ENCODE results near the gene GYG1.
A peak's percentile ranks its signal among the peaks of the same experiment; 100 is the strongest.

GYG1 gene

DNA sequence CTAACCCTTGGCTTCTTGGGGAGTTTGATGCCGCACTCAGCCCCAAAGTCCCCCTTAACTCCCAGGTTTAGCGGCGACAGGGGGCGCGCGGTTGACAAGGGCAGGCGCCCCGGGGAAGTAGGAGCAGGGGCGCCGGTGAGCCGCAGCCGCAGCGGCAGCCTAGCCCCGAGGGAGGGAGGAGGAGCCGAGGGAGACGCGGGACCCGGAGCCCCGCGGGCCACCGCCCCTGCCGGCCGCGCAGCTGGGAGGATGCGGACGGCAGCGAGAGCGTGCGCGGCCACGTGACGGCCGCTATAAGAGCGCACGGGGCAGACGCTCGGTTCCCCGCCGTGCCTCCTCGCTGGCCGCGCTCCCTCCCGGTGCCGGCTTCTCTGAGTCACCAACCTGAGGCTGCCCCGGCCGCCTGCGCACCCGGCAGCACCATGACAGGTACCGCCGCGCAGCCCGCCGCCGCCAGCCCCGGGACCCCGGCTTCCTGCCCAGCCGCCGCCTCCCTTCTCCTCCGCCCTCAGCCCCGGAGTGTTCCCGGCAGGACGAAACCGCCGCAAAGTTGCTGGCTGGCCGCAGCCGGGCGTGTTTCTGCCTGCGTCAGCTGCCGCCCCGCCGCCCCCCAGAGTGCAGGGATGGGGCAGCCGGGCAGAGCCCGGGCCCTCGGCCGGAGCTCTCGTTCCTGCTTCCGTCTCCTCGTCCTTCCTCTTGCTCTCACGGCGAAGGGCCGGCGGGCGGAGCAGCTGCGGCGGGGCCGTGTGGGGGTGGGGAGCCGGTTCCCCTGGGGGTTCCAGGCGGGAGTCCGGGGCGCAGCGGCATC, at the start of gene GYG1:
GYG1 (plus strand) TSS at position 322 of the 808 bp plus-strand sequence; CDS start at position 423, 101 bp downstream.
- DNase-seq (ENCODE audit: low read depth, low spot score), result peak; percentile 54

GRCh38 chr3:148943506-148944205, 47.7 kb upstream of the GYG1 start:
- no peak for DNase-seq (ENCODE audit: low read depth, low spot score)

GRCh38 chr3:148945116-148945515, 46.2 kb upstream of the GYG1 start:
- no peak for DNase-seq (ENCODE audit: low read depth, low spot score)

- no peak for DNase-seq (ENCODE audit: low read depth, low spot score)
Observed at GRCh38 chr3:148948913-148949657, 42.3 kb upstream of the GYG1 start.

DNA sequence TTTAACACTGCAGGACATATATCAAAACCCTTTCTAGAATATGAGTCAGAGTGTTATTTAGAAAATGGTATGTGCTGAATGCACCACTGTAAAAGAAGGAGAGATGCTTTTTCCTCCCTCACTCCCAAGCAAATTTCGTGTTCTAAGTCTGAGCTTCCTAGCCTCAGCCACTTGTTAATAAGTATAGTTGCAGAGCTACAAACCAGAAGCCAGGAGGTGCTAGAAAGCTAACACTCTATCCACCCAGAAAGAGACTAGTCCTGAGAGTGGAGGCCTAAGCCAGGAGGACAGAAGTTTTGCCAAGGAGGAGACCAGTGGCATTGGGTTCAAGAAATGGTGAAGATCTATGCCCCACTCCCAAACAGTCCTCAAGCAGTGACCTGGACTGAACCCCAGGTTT, 40.5 kb upstream of the GYG1 start:
- no peak for DNase-seq (ENCODE audit: low read depth, low spot score)

GRCh38 chr3:148951599-148952361, 39.6 kb upstream of the GYG1 start:
- no peak for DNase-seq (ENCODE audit: low read depth, low spot score)

- DNase-seq (ENCODE audit: low read depth, low spot score), result no peak
Observed at GRCh38 chr3:148953094-148953493, 38.2 kb upstream of the GYG1 start.

DNA sequence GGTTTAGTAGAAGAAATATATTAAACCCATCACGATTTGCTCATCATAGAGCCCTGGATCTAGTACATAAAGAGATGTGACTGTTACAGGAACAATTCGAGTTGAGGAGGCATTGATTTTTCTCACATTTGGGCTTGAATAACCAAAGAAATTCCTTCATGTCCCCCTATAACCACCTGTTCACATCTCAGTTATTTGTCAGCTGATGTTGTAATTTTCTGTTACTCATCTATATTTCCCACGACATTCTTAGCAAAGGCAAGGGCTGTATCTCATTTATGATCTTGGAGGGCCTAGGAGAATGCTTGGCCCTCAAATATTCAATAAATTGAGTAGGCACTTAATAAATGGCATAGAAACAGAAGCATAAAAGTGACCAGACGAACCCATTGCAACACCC, 36.4 kb upstream of the GYG1 start:
- no peak for DNase-seq (ENCODE audit: low read depth, low spot score)

GRCh38 chr3:148955544-148956346, 35.6 kb upstream of the GYG1 start:
- no peak for DNase-seq (ENCODE audit: low read depth, low spot score)

DNA sequence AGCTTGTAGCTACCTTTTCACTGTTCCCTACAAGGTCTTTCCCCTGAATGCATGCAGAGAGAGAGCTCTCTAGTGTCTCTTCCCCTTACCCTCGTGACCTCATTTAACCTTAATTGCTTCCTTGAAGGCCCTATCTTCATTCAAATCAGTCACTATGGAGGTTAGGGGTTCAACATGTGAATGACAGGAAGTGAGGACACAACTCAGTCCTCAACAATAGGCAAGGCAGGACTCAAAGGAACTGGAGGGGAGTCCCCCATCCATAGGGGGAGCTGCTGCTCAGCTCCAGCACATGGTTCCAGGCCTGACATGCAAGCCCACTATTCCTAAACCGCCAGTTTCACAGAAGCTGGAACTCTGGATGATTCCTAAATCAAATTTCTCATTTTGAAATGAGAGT, 33.8 kb upstream of the GYG1 start:
- no peak for DNase-seq (ENCODE audit: low read depth, low spot score)

DNA sequence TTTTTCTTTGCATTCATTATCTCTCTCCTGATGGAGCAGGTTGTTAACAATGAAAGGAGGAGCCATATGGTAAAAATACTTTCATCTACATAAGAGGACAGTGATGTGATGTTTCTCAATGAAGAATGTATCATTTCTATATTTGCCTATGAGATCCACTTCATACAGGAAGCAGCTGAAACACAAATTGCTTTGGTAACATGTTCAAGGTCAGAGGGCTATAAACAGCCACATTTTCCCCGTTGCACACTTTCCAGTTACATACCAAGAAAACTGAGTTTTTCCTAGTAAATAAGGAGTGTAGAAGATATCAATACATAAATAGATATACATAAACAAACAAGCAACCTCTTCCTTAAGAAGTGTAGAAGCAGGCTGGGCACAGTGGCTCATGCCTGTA, 32.6 kb upstream of the GYG1 start:
- DNase-seq (ENCODE audit: low read depth, low spot score), result no peak

GRCh38 chr3:148962513-148962912, 28.8 kb upstream of the GYG1 start:
- DNase-seq (ENCODE audit: low read depth, low spot score), result no peak

- no peak for DNase-seq (ENCODE audit: low read depth, low spot score)
Observed at GRCh38 chr3:148964809-148965208, 26.5 kb upstream of the GYG1 start.

DNA sequence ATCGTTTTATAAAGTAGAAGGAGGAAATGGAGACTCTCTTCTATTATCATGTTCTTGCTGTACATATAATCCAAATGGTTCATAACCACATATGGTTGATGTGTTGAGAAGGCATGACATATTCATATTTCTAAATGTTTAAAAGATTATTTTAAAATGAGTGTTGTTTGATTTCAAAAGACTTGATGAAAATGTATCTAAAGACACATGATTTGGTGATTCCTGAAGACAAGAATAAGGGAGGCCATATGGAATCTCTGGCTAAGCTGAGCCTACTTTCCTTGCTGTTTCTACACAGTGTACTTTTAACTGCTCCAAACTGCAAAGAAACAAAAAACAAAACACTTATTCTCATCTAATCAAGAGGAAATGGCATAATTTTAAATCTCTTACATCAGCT, 23.0 kb upstream of the GYG1 start:
- no peak for DNase-seq (ENCODE audit: low read depth, low spot score)

GRCh38 chr3:148970271-148970670, 21.1 kb upstream of the GYG1 start:
- no peak for DNase-seq (ENCODE audit: low read depth, low spot score)

- DNase-seq (ENCODE audit: low read depth, low spot score), result no peak
Observed at GRCh38 chr3:148971401-148972163, 19.8 kb upstream of the GYG1 start.

DNA sequence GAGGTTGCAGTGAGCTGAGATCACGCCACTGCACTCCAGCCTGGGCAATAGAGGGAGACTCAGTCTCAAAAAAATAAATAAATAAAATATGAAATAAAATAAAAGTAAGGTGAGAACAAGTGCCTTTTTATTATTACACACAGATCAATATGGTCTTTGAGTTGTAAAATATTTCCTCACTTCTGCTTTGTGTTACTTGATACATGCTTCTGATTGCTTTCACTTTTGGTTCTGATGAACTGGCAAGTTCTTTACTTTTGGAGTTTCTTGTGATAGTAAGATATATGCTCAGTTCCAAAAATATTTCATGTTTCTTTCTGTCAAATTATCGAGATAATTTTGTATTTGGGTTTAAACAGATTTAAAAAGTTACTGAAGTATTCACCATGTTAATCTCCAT, 16.6 kb upstream of the GYG1 start:
- no peak for DNase-seq (ENCODE audit: low read depth, low spot score)

DNA sequence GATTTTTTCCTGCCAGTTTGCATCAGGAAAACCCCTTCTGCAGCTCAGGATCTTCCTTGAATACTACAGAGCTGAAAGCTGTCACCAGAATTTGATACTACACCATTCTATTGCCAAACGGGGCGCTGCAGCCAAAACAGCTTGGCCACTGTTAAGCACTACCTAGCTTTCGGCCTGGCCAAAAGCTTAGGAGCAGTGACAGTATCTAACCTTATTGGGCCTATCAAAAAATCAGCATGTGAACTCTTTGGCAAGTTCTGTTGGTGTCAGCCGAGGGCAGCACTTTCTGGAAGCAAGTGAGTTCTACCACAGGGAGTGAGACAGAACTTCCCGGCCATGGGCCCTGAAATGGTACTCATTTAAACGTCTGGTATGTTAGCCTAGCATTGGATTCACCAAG, 16.1 kb upstream of the GYG1 start:
- no peak for DNase-seq (ENCODE audit: low read depth, low spot score)

DNA sequence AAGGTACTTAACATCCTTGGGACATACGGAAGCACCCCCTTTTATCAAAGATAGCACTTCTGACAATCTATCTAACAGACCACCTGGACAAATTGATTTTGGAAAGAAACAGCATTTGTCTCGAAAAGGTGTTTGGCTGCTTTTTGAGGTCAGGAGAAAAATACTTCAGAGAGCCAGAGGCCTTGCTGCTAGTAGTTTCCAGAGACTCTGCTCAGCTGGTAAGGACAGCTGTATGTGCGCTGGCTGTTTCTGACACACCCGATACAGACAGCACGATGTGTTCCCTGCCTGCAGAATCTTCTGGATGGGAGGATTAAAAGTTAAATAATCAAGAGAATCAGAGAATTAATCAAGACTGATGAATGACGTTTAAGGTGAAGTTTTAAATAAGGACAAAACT, 15.6 kb upstream of the GYG1 start:
- DNase-seq (ENCODE audit: low read depth, low spot score), result no peak

DNA sequence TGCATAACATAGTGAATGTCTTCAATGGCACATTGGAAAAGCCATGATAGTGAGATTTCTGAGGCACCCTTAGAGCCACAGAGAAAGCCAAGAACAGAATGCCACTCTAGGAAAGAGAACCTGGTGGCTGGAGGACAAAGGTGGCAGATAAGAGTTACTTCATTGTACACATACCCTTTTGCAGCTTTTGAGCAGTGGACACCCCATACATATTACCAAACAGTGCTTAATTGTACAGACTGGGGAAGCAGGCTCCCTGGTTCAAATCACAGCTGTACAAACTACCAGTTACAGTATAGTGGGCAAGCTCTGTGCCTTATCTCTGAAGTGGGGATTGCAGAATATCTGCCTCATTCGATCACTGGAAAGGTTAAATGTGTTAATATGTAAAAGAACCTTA, 10.1 kb upstream of the GYG1 start:
- DNase-seq (ENCODE audit: low read depth, low spot score), result no peak

Data from activated naive CD8-positive, alpha-beta T cell treated with anti-CD3 and anti-CD28 coated beads, Interleukin-2, amount 50 U/mL, for 16 hours (primary cell).